Inferior parietal cortex (tissue), 1 donor: ENCODE measurements around the gene ADAMTS16.

Source experiments
- DNase-seq: peaks from one replicate; pipeline ENCODE4 v3.0.0-alpha.2; 2016; ENCODE audit errors: extremely low spot score

ADAMTS16 gene

GRCh38 chr5:5182508-5183188 lies 42.5 kb downstream of the ADAMTS16 start:
- no peak for DNase-seq

GRCh38 chr5:5183189-5183699 lies 43.1 kb downstream of the ADAMTS16 start:
- no peak for DNase-seq

DNA sequence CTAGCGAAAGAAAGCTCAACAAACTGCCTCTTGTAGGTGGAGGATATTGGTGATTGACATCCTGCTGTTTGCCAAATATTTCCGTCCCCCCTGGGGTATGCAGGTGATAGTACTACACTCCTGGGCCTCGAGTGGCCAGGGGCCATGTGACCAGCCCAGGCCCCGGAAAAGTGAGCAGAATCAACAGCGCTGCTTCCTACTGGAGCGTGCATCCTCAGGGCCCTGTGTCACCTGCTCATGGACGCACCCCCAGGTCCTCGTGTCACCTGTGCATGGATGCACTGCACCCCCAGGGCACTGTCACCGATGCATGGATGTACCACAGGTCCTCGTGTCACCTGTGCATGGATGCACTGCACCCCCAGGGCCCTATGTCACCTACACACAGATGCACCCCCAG lies 43.8 kb downstream of the ADAMTS16 start:
- no peak for DNase-seq

DNA sequence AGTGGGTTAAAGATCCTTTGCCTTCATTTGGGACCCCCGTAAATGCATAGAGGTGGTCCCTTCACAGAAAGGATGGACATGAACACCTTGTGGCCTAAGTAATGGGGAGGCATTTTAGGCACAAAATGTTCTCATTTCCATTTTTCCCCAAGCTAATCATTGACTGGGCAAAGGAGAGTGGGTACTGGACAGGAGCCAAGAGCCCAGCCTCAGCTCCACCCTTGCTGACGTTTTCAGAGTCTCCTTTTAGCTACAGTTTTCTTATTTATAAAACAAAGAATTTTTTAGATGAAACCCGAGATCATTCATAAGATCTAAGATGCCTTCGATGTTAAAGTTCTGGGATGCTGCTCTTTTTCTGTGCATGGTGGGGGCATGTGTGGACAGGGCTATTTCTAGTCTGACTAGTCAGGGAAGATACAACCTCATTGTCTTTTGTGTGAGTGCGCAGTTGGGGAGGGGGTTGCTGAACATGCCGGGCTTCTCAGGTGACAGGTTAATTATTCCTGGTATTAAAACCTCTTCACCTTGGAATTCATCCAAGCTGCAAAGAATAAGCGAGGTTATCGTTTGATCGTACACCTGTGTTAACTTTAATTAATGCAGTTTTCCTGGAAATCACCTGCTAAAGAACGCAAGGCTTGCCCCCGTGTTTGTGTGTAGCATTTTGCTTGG lies 48.4 kb downstream of the ADAMTS16 start:
- DNase-seq: no peak

DNA sequence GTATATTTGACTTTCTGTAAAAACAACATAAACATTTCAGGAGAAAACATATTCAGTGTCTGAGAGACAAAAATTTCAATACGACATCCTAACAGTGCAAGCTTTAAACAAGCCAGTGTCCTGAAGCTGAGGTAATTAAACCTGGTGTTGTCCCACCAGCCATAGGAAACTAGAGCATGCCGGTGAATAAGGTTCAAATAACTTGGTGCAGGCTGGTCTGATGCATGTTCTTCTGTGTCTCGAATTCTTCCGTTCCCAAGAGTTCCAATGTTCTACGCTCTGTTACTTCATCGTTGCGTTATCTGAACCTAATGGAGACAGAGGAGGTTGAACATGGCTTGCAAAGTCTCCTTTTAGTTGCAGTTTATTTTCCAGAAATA lies 48.9 kb downstream of the ADAMTS16 start:
- DNase-seq: no peak

- DNase-seq: no peak
Measured at GRCh38 chr5:5191906-5192305, 51.8 kb downstream of the ADAMTS16 start.

DNA sequence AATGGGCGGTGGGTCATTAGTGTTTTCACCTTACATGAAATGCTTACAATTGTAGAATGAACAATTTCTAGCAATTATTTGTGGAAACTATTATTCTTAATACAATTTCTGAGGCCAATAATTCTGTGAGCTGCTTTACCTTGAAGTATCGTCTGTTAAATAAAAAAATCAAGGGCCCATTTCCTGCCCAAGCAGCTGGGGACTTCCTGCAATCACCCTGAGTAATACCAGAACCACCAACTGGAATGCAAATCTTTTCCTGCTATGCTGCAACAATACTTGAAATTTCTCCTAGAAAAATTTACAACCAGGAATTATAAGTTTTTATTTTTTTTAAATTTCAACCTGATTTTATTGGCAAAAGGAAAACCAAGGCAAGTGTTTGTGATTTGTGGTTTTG lies 52.6 kb downstream of the ADAMTS16 start:
- no peak for DNase-seq

GRCh38 chr5:5195128-5195918 lies 55.2 kb downstream of the ADAMTS16 start:
- DNase-seq: no peak

GRCh38 chr5:5198135-5198534 lies 58.0 kb downstream of the ADAMTS16 start:
- no peak for DNase-seq

DNA sequence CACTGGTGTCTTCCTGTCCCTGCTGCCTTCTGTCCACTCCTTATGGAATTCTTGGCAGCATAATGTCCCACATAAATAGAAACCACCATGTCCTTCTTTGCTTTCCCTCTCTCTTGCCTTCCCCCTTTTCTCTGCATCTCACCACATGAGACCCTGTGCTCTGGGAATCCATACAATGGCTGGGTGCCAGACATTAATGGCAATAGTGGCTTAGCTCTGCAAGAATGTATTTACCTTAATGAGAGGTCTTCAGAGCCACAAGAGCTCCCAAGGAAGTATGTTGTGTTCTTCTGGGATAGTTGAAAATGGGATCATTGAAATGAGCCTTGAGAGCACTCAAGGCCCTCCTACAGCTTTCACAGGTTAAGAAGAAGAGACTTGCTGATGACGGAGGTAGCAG lies 58.7 kb downstream of the ADAMTS16 start:
- DNase-seq: no peak

- no peak for DNase-seq
Measured at GRCh38 chr5:5199495-5199894, 59.4 kb downstream of the ADAMTS16 start.

DNA sequence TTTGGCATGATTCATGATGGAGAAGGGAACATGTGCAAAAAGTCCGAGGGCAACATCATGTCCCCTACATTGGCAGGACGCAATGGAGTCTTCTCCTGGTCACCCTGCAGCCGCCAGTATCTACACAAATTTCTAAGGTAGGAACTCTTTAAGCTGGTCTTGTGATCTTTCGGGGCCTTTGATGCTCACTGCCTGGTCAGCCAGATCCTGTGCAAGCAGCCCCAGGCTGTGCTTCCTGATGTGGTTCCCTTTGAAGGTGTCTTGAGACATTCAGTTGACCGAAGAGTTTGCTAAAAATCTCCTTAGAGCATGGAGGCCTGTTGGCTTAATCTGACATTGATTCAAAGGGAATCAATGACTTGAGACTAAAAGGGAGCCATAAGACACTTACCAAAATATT lies 60.0 kb downstream of the ADAMTS16 start:
- DNase-seq: no peak

DNA sequence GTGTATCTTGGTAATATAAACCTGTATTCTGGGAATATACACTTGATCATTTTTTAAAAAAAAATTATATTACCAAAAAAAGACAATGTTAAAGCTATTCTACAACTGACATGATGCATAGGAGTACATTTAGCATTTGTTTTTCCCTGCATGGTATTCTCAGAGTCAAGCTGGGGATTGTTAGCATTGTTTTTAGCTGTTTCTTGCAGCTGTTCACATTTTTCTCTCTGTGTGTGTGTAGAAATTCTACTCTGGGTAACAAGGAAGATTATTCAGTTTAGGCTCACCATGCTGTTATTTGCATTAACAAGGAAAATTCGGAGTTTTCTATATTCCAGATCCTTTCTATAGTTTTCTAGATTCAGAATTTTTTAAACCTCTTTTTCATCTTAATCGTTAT lies 62.2 kb downstream of the ADAMTS16 start:
- DNase-seq: no peak

GRCh38 chr5:5203451-5203850 lies 63.3 kb downstream of the ADAMTS16 start:
- DNase-seq: no peak

- DNase-seq: no peak
Measured at GRCh38 chr5:5207828-5208227, 67.7 kb downstream of the ADAMTS16 start.

- no peak for DNase-seq
Measured at GRCh38 chr5:5209089-5209488, 69.0 kb downstream of the ADAMTS16 start.

DNA sequence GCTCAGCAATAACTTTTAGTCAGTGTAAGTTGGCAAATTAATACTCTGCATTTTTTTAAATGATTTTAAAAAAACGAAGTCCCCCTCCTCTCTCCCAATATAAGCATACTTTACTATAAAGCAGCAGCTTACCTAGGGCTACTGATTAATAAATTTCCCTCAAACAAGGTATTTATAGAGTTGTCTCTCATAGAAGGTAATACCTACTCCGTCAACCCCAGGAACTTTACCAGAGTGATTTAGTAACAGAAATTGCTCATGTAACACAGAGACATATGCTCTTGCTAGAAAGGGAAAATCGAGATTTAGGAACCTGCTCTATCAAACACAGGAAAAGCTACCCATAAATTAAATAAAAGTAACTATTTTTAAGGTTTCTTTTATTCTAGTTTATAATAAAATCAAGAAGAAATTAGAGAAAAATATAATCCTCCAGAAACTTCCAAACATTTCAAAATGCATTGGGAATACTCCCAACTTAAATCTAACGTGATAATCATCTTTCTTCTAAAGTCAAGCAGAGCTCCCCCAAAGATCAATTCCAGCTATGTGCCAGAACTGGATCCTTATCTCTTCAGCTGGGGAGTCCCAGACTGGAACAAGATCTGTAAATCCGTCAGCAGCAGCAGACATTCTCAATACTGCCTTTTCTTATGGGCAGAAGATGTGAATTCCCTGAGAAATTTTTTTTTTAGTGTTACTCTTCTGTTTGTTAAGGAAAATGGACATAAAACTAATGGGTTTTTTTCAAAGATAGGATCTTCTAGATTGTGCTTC lies 69.6 kb downstream of the ADAMTS16 start:
- no peak for DNase-seq

DNA sequence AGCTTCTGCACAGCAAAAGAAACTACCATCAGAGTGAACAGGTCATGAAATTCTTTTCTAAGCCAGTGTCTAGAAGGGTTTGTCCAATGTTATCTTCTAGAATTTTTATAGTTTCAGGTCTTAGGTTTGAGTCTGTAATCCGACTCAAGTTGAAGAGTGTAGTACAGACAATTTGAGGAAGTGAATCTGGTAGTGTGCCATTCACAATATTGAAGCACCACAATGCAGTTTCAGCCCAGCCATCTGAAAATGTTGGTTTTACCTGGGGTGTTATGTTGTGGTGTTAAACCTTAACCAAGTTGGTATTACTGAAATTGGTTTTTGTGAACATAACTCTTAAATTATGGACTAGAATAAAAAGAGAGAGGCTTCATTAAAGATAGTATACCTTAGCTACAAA lies 77.2 kb downstream of the ADAMTS16 start:
- DNase-seq: no peak

GRCh38 chr5:5218396-5218795 lies 78.3 kb downstream of the ADAMTS16 start:
- DNase-seq: no peak

- no peak for DNase-seq
Measured at GRCh38 chr5:5219541-5219940, 79.4 kb downstream of the ADAMTS16 start.

DNA sequence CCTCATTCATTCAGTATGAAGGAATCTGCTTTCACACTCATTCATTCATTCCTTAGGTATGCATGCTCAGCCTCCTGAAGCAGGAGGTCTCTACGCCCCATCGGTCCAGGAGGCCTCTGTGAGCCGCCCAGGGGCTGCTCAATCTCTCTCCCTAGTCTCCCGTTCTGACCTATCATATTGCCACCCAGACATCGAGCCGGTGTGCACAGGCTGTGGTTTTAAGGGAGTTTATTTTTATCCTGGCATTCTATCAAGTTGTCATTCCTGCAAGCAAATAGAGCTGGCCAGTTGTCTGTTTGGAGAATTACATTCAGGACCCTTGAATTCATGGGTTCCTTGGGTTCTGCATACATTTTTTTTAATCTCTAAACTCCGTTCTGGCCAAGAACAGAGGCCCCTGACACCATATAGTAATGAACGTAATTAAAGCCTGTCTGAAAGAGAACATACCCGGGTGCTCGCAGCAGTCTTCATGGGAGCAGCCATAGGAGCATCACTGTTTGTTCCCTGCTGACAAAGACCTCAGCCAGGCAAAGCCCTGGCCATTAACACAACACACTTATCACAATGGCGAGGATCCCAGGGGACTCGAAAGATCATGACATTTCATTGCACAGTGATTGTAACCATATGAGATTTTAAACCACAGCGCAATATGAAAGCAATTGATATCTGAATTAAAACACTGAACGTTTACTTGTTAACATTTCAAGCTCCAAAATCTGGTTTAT lies 80.9 kb downstream of the ADAMTS16 start:
- no peak for DNase-seq
